ENCODE measurements around the gene MAF.

DNA sequence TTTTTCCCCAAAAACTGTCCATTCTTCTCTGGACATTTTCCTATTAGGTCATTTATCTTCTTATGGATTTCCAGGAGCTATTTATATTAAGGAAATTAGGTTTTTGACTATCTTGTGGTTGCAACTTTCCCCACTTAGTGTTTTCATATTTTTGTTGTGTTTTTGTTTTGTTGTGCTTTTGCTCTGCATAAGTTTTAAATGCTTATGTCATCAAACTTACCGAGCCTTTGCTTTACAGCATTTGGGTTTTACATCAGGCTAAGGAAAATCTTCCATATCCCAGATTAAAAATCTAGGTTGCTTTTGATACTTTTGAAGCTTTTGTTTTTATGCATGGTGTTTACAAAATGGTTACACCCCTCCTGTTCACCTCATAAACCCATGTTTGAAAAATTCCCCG is 27.5 kb downstream of the MAF start:
- TF ChIP-seq POLR2AphosphoS5 (IDR thresholded peaks at IDR 0.05; ENCODE audit: low read depth, low read length) (no peak), POLR2A (IDR thresholded peaks at IDR 0.05; ENCODE audit: low read depth, low read length) (no peak)

Data from GM12892 (cell line).